Daoy (cell line): ENCODE data around the gene PALD1. TPM values are rescaled to one million over a fixed set of nuclear protein-coding genes. Genes with fewer than 3 reads are reported as not detected.

Source experiments
- DNase-seq: peaks from one replicate; pipeline ENCODE4 v3.0.0-alpha.2; 2015; ENCODE audit warnings: low read depth
- total RNA-seq: library from RNA; depleted of rRNA; stranded (reverse); fragments of >200 nt; shearing (Covaris generic); gene quantifications from 2 replicates; pipeline ENCODE4 v1.2.3, GENCODE V29; 2014

The PALD1 gene
- total RNA-seq, 1 experiment from 2014 or later = 1.9 TPM

- DNase-seq = no peak
Observed at GRCh38 chr10:70588859-70589570, 110.4 kb downstream of the PALD1 start.

- DNase-seq = no peak
Observed at GRCh38 chr10:70589762-70590654, 111.4 kb downstream of the PALD1 start.

- no peak for DNase-seq
Observed at GRCh38 chr10:70590655-70591416, 112.3 kb downstream of the PALD1 start.

GRCh38 chr10:70592186-70592735 is 113.7 kb downstream of the PALD1 start:
- no peak for DNase-seq

- DNase-seq = no peak
Observed at GRCh38 chr10:70592746-70593512, 114.4 kb downstream of the PALD1 start.

GRCh38 chr10:70593513-70593890 is 114.9 kb downstream of the PALD1 start:
- DNase-seq = no peak

GRCh38 chr10:70594161-70594560 is 115.6 kb downstream of the PALD1 start:
- DNase-seq = no peak

- no peak for DNase-seq
Observed at GRCh38 chr10:70595566-70596016, 117.0 kb downstream of the PALD1 start.

GRCh38 chr10:70596110-70596798 is 117.7 kb downstream of the PALD1 start:
- DNase-seq = no peak

- DNase-seq = no peak
Observed at GRCh38 chr10:70596860-70597809, 118.6 kb downstream of the PALD1 start.

GRCh38 chr10:70597856-70598815 is 119.6 kb downstream of the PALD1 start:
- no peak for DNase-seq

GRCh38 chr10:70598857-70599295 is 120.3 kb downstream of the PALD1 start:
- DNase-seq = no peak

- DNase-seq = no peak
Observed at GRCh38 chr10:70599319-70599718, 120.8 kb downstream of the PALD1 start.

GRCh38 chr10:70599791-70600190 is 121.2 kb downstream of the PALD1 start:
- no peak for DNase-seq

- DNase-seq = no peak
Observed at GRCh38 chr10:70600512-70601395, 122.2 kb downstream of the PALD1 start.

GRCh38 chr10:70601746-70602145 is 123.2 kb downstream of the PALD1 start:
- no peak for DNase-seq
